Upper lobe of left lung (tissue), 4 donors: ENCODE data around the gene LRRC19.

Source experiments
- POLR2AphosphoS5 ChIP-seq, 2 donors: sonication (generic); formaldehyde crosslinking; IDR thresholded peaks; one replicate each; pipeline ENCODE4 v1.5.1; 2017; ENCODE audit warnings: antibody characterized with exemption in 2 of 2
- TF ChIP-seq, protein P1 (sequence below), 6 experiments: fragments of 450-650 bp in 4 of 6; fragments of 200-600 bp in 2 of 6; sonication (generic) in 2 of 6; IDR thresholded peaks; one replicate each; pipeline ENCODE4 v1.5.1; 2016 to 2019; ENCODE audit warnings: antibody characterized with exemption in 6 of 6

DNA sequence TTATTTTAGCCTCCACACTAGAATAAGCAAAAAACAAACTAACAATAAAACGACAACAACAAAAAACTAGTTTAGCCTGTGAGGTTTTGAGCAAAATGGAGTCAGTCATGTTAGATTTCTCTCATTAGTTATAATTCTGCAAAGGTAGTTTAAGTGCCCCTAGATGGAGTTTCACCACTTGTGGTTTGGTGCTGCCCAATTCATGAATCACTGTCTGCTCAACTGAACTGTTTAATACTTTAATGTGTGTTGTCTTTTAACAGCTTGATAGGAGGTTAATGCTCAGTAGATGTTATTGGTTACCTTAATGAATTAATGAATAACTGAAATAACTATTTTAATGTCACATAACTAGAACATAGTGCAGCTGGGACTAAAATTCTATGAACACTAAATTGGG lies 55.0 kb downstream of the LRRC19 start:
- TF ChIP-seq, protein P1, sequence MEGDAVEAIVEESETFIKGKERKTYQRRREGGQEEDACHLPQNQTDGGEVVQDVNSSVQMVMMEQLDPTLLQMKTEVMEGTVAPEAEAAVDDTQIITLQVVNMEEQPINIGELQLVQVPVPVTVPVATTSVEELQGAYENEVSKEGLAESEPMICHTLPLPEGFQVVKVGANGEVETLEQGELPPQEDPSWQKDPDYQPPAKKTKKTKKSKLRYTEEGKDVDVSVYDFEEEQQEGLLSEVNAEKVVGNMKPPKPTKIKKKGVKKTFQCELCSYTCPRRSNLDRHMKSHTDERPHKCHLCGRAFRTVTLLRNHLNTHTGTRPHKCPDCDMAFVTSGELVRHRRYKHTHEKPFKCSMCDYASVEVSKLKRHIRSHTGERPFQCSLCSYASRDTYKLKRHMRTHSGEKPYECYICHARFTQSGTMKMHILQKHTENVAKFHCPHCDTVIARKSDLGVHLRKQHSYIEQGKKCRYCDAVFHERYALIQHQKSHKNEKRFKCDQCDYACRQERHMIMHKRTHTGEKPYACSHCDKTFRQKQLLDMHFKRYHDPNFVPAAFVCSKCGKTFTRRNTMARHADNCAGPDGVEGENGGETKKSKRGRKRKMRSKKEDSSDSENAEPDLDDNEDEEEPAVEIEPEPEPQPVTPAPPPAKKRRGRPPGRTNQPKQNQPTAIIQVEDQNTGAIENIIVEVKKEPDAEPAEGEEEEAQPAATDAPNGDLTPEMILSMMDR (IDR thresholded peaks at IDR 0.05) = no peak
- TF ChIP-seq POLR2AphosphoS5 (IDR thresholded peaks at IDR 0.05) = no peak
